ENCODE data around the gene IFITM5. TPM values are rescaled to one million over a fixed set of nuclear protein-coding genes. Genes with fewer than 3 reads are reported as not detected.

IFITM5 gene
- total and polyA plus RNA-seq, 2 of the 8 experiments (the other 6 are each of a cell fraction or from before 2014, with no cell fraction given): not detected

DNA sequence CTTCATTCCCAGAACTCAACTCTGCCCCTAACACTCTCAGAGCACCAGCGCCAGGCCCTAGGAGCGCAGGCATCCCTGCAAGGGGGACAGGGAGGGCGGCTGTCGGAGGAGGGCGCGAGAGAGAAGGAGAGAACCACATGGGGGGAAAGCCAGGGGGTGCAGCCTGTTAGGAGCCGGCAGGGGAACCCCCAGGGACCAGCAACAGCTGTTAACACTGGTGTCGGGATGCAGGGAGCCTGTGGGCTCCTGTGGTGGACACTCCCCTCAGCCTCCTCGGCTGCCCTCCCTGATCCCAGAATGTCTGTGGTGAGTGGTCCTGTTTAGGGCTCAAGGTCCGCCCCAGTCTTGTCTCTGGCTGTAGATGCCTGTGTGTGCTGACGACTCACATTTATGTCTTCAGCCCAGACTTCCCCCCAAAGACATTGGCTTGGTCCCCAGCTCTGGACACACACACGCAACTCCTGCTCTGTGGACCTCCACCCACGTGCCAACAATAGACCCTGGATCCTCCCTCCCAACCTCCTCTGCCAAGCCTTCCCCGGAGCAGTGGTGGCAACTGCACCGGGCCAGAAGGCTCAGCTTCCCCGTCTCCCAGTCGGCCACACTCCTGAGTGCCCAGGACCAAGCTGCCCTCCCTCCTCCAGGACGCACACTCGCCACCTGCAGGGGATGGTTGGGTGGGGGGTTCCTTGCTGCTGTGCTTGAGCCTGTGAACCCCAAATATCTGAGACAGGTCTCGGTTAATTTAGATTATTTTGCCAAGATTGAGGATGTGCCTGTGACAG, 817 bp upstream of the IFITM5 start (continued):
- TF ChIP-seq CBX5 (IDR thresholded peaks at IDR 0.05; ENCODE audit: low read depth, low read length) (no peak), SP1 (IDR thresholded peaks at IDR 0.05; ENCODE audit: low read depth, low read length) (no peak), CREB1 (IDR thresholded peaks at IDR 0.05) (no peak), MAFK (IDR thresholded peaks at IDR 0.05; ENCODE audit: low read depth, low read length) (no peak), SIN3A (conservative IDR thresholded peaks at IDR 0.05 in 1 of 2, IDR thresholded peaks at IDR 0.05 in 1 of 2; ENCODE audit: low read depth in 1 of 2, low read length in 2 of 2) (no peak), CHD2 (IDR thresholded peaks at IDR 0.05; ENCODE audit: low read length) (no peak), RFX5 (IDR thresholded peaks at IDR 0.05; ENCODE audit: borderline replicate concordance, low read depth, low read length) (no peak), RAD21 (IDR thresholded peaks at IDR 0.05 in 1 of 2, conservative IDR thresholded peaks at IDR 0.05 in 1 of 2; ENCODE audit: low read depth in 2 of 2, low read length in 2 of 2) (peak; percentile 12 to 42; a peak in 1 of 4 replicates), KDM5A (IDR thresholded peaks at IDR 0.05; ENCODE audit: low read length) (no peak), CEBPB (IDR thresholded peaks at IDR 0.05; ENCODE audit: low read depth, low read length) (no peak), POLR2A (IDR thresholded peaks at IDR 0.05; ENCODE audit: control extremely low read depth in 1 of 2, low read depth in 2 of 2, low read length in 2 of 2) (peak in 1 of 2 experiments; percentile 34; a peak in 1 of 3 replicates), RNF2 (IDR thresholded peaks at IDR 0.05; ENCODE audit: borderline replicate concordance, low read depth, low read length, missing control alignments, poor library complexity, severe bottlenecking) (no peak), SP2 (IDR thresholded peaks at IDR 0.05; ENCODE audit: low read length) (no peak), CHD1 (IDR thresholded peaks at IDR 0.05; ENCODE audit: low read depth, low read length) (no peak), CTBP2 (IDR thresholded peaks at IDR 0.05; ENCODE audit: borderline replicate concordance, insufficient read depth, insufficient read length, low read length) (no peak), NRF1 (IDR thresholded peaks at IDR 0.05; ENCODE audit: low read depth, low read length) (0 out of 2 replicates have a peak, but pooled peaks have one; percentile 5), SIX5 (IDR thresholded peaks at IDR 0.05; ENCODE audit: low read depth, low read length) (no peak), SUZ12 (IDR thresholded peaks at IDR 0.05; ENCODE audit: low read length) (no peak)
- TF ChIP-seq, protein P1, sequence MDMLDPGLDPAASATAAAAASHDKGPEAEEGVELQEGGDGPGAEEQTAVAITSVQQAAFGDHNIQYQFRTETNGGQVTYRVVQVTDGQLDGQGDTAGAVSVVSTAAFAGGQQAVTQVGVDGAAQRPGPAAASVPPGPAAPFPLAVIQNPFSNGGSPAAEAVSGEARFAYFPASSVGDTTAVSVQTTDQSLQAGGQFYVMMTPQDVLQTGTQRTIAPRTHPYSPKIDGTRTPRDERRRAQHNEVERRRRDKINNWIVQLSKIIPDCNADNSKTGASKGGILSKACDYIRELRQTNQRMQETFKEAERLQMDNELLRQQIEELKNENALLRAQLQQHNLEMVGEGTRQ (IDR thresholded peaks at IDR 0.05; ENCODE audit: low read length): no peak
- TF ChIP-seq, protein P2, sequence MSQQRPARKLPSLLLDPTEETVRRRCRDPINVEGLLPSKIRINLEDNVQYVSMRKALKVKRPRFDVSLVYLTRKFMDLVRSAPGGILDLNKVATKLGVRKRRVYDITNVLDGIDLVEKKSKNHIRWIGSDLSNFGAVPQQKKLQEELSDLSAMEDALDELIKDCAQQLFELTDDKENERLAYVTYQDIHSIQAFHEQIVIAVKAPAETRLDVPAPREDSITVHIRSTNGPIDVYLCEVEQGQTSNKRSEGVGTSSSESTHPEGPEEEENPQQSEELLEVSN (IDR thresholded peaks at IDR 0.05): no peak
- TF ChIP-seq, protein P3, sequence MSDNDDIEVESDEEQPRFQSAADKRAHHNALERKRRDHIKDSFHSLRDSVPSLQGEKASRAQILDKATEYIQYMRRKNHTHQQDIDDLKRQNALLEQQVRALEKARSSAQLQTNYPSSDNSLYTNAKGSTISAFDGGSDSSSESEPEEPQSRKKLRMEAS (IDR thresholded peaks at IDR 0.05): 0 out of 2 replicates have a peak, but pooled peaks have one; percentile 7
